Endodermal cell (in vitro differentiated cells): ENCODE results near the gene NLK. TPM values are rescaled to one million over a fixed set of nuclear protein-coding genes. Genes with fewer than 3 reads are reported as not detected.

Source experiments
- DNase-seq: peaks from one replicate; pipeline ENCODE4 v3.0.0-alpha.2; 2017
- H3K27ac ChIP-seq: 2 replicates; pipeline ENCODE4 v1.5.1; 2013; ENCODE audit warnings: mild to moderate bottlenecking, low read depth, low read length, moderate library complexity
- H3K27me3 ChIP-seq: 2 replicates; pipeline ENCODE4 v1.6.1; 2013; ENCODE audit warnings: mild to moderate bottlenecking, low read length, moderate library complexity; ENCODE audit not compliant: insufficient read depth, control insufficient read depth, poor library complexity, severe bottlenecking
- H3K36me3 ChIP-seq: 2 replicates; pipeline ENCODE4 v1.7.0; 2013; ENCODE audit warnings: mild to moderate bottlenecking, low read length, moderate library complexity; ENCODE audit not compliant: control insufficient read depth, insufficient read depth
- H3K4me1 ChIP-seq: one replicate; pipeline ENCODE4 v1.7.0; 2013; ENCODE audit warnings: low read length; ENCODE audit not compliant: control insufficient read depth, insufficient read depth
- H3K4me3 ChIP-seq: 2 replicates; pipeline ENCODE4 v1.5.1; 2013; ENCODE audit warnings: mild to moderate bottlenecking, low read length, moderate library complexity
- H3K9ac ChIP-seq: 2 replicates; pipeline ENCODE4 v1.6.1; 2013; ENCODE audit warnings: mild to moderate bottlenecking, low read length, moderate library complexity; ENCODE audit not compliant: poor library complexity, severe bottlenecking; ENCODE audit errors: extremely low read depth
- H3K9me3 ChIP-seq: 2 replicates; pipeline ENCODE4 v1.6.1; 2013; ENCODE audit warnings: mild to moderate bottlenecking, low read length, moderate library complexity; ENCODE audit not compliant: control insufficient read depth
- H3K27ac Mint-ChIP-seq: 2 replicates; pipeline ENCODE4 v1.8.0; 2020; ENCODE audit warnings: mixed read lengths
- H3K27me3 Mint-ChIP-seq: 2 replicates; pipeline ENCODE4 v1.8.0; 2021; ENCODE audit warnings: mild to moderate bottlenecking, mixed read lengths; ENCODE audit not compliant: insufficient read depth
- H3K36me3 Mint-ChIP-seq: 2 replicates; pipeline ENCODE4 v1.8.0; 2020; ENCODE audit warnings: low read depth, mixed read lengths
- H3K4me1 Mint-ChIP-seq: 2 replicates; pipeline ENCODE4 v1.8.0; 2020; ENCODE audit warnings: mixed read lengths
- H3K4me3 Mint-ChIP-seq: 2 replicates; pipeline ENCODE4 v1.8.0; 2020; ENCODE audit warnings: mild to moderate bottlenecking, moderate library complexity, mixed read lengths
- H3K9me3 Mint-ChIP-seq: 2 replicates; pipeline ENCODE4 v1.8.0; 2020; ENCODE audit warnings: mild to moderate bottlenecking, mixed read lengths
- CTCF ChIP-seq: fragments of 200-600 bp; sonication (generic); conservative IDR thresholded peaks from 2 replicates; pipeline ENCODE4 v1.5.0; 2021; ENCODE audit warnings: antibody characterized with exemption, mild to moderate bottlenecking
- WGBS, 2 experiments: methylation state at CpG; one replicate each; pipeline versions ENCODE4 v1.1.5 to v1.1.7; 2013; ENCODE audit warnings: missing lambda C conversion rate in 2 of 2, mixed read lengths in 1 of 2; ENCODE audit not compliant: insufficient coverage in 1 of 2, insufficient read length in 1 of 2; 5-methylcytosine and 5-hydroxymethylcytosine counted together
- total RNA-seq, 2 donors: library from RNA; stranded (reverse); fragmentation: NEBNext Ultra II Directional in 1 of 2; extraction: Animal tissue kit (Norgen Biotek cat#: 25700) in 1 of 2; gene quantifications; 2 replicates in 1 of 2; 3 replicates in 1 of 2; pipeline ENCODE4 v1.2.1, GENCODE V29; 2021

NLK gene
- total RNA-seq, 2 donors from 2014 or later: 49.2 to 50.3 TPM

DNA sequence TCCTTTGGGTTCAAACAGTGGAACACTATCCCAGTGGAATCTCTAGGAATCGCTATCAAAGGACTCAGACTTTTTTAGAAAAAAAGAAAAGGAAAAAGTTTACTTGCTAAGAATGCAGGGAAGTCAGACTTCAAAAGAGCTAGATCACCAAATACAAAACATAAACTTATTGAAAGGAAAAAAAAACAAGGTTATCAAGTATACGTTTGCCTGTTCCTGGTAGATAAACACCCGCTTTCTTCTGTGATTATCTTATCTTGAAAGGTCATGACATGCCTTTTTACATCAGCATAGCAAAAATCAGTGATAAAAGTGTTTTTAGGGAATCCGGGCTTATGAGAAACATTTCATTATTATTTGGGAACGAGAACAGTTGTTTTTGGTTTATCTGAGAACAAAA lies 147.2 kb downstream of the NLK start:
- H3K36me3 Mint-ChIP-seq: peaks cover 49% of the 10 kb centered on the region

DNA sequence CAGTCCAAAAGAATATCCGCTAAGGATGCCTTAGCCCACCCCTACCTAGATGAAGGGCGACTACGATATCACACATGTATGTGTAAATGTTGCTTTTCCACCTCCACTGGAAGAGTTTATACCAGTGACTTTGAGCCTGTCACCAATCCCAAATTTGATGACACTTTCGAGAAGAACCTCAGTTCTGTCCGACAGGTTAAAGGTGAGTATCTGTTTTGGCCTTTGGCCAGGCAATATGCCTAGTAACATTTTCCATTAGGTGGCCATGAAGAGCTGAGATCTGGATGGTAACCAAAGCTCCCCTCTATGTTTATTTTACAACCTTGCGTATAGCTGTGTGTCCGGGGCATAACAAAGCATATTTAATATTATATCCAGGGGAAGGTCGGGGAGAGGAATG lies 148.5 kb downstream of the NLK start:
- Mint-ChIP-seq H3K4me1 (peaks cover 18% of the 10 kb centered on the region), H3K4me3 (no peak overlapping the region), H3K36me3 (peaks cover 44% of the 10 kb centered on the region), H3K27me3 (no peaks in the 10 kb centered on the region), H3K27ac (no peak overlapping the region), H3K9me3 (peaks cover 7% of the 10 kb centered on the region)
- peaks cover 62% of the 10 kb centered on the region for H3K36me3 ChIP-seq
- no peak for TF ChIP-seq CTCF
- no peak for DNase-seq
- no peak overlapping the region for H3K27ac ChIP-seq
- H3K27me3 ChIP-seq: no peaks in the 10 kb centered on the region
- peaks cover 9% of the 10 kb centered on the region for H3K9me3 ChIP-seq
- H3K4me1 ChIP-seq: peaks cover 4% of the 10 kb centered on the region
- H3K9ac ChIP-seq: no peak overlapping the region
- no peak overlapping the region for H3K4me3 ChIP-seq
- 90 to 94% methylated on average over 2 to 7 of the region's 8 CpGs for WGBS, 2 experiments

More for the DNA sequence above, 147.2 kb downstream of the NLK start:
- no peak for DNase-seq
- H3K27ac Mint-ChIP-seq: no peak overlapping the region
- peaks cover 14% of the 10 kb centered on the region for H3K9me3 Mint-ChIP-seq
- H3K4me1 Mint-ChIP-seq: peaks cover 18% of the 10 kb centered on the region
- 84% methylated on average over 5 of the region's 5 CpGs for WGBS, 2 experiments
- H3K4me1 ChIP-seq: peaks cover 4% of the 10 kb centered on the region
- no peak overlapping the region for H3K27ac ChIP-seq
- no peak overlapping the region for H3K9ac ChIP-seq
- H3K27me3 Mint-ChIP-seq: no peaks in the 10 kb centered on the region
- H3K36me3 ChIP-seq: peaks cover 64% of the 10 kb centered on the region
- H3K9me3 ChIP-seq: peaks cover 20% of the 10 kb centered on the region
- no peak overlapping the region for H3K4me3 Mint-ChIP-seq
- no peaks in the 10 kb centered on the region for H3K27me3 ChIP-seq
- TF ChIP-seq CTCF: no peak
- H3K4me3 ChIP-seq: no peak overlapping the region

GRCh38 chr17:28193241-28193640 lies 150.8 kb downstream of the NLK start:
- DNase-seq: peak; percentile 56
- TF ChIP-seq CTCF: peak; percentile 12
- peak overlapping the region; percentile 18 for H3K27ac Mint-ChIP-seq
- Histone ChIP-seq H3K27me3 (no peaks in the 10 kb centered on the region), H3K9me3 (no peaks in the 10 kb centered on the region), H3K4me1 (peaks cover 4% of the 10 kb centered on the region), H3K36me3 (peaks cover 64% of the 10 kb centered on the region), H3K27ac (no peak overlapping the region), H3K4me3 (no peak overlapping the region), H3K9ac (no peak overlapping the region)
- WGBS, 2 experiments: 75 to 79% methylated on average over 2 to 3 of the region's 3 CpGs
- H3K36me3 Mint-ChIP-seq: peaks cover 47% of the 10 kb centered on the region
- H3K9me3 Mint-ChIP-seq: no peaks in the 10 kb centered on the region
- H3K4me3 Mint-ChIP-seq: no peak overlapping the region
- H3K4me1 Mint-ChIP-seq: peaks cover 18% of the 10 kb centered on the region
- H3K27me3 Mint-ChIP-seq: no peaks in the 10 kb centered on the region
